K562 (cell line): Measurements from ENCODE around the gene UCN. TPM values are rescaled to one million over a fixed set of nuclear protein-coding genes. Genes with fewer than 3 reads are reported as not detected.

Source experiments
- E2F1 ChIP-seq: sonication (generic); formaldehyde crosslinking; IDR thresholded peaks from 2 replicates; pipeline ENCODE4 v1.8.1; 2023; ENCODE audit warnings: mild to moderate bottlenecking, missing genetic modification reagents, moderate library complexity
- HCFC1 ChIP-seq: IDR thresholded peaks from 2 replicates; pipeline ENCODE4 v1.6.1; 2012; ENCODE audit warnings: low read depth, low read length, improper control_type of control experiment
- HDAC2 ChIP-seq: fragments of 450-650 bp; IDR thresholded peaks from 2 replicates; pipeline ENCODE4 v1.6.1; 2016; ENCODE audit warnings: mild to moderate bottlenecking
- MECOM ChIP-seq: fragments of 250-450 bp; sonication (Bioruptor Pico); IDR thresholded peaks from 2 replicates; pipeline ENCODE4 v1.8.0; 2022; ENCODE audit warnings: inconsistent platforms
- MEIS2 ChIP-seq: fragments of 450-650 bp; IDR thresholded peaks from 2 replicates; pipeline ENCODE4 v1.6.1; 2014; ENCODE audit warnings: mild to moderate bottlenecking; ENCODE audit not compliant: partially characterized antibody
- RAD51 ChIP-seq: fragments of 450-650 bp; IDR thresholded peaks from 2 replicates; pipeline ENCODE4 v1.7.1; 2016; ENCODE audit warnings: low read depth, mild to moderate bottlenecking, borderline replicate concordance
- RNF2 ChIP-seq: sonication (generic); IDR thresholded peaks from 2 replicates; pipeline ENCODE4 v1.6.1; 2016
- SMAD1 ChIP-seq: fragments of 150-350 bp; IDR thresholded peaks from 2 replicates; pipeline ENCODE4 v1.6.1; 2014; ENCODE audit warnings: low read length, low read depth; ENCODE audit not compliant: partially characterized antibody
- STAT5A ChIP-seq: IDR thresholded peaks from 2 replicates; pipeline ENCODE4 v1.6.1; 2012; ENCODE audit warnings: low read length, inconsistent platforms, borderline replicate concordance
- ZZZ3 ChIP-seq: fragments of 450-650 bp; IDR thresholded peaks from 2 replicates; pipeline ENCODE4 v1.6.1; 2016; ENCODE audit warnings: antibody characterized with exemption, mild to moderate bottlenecking, moderate library complexity
- polyA plus RNA-seq, 8 experiments: library from polyadenylated mRNA; depleted of rRNA in 4 of 8; stranded (reverse) in 5 of 8; unstranded in 3 of 8; fragments of >200 nt; fragmentation: Nextera tagmentation in 2 of 8; fragmentation: Illumina TruSeq in 1 of 8; extraction: Ambion mirVana in 2 of 8; extraction: Trizol in 1 of 8; gene quantifications; 2 replicates each; pipeline versions ENCODE4 v1.2.1 to v1.2.3, GENCODE V29; 2011 to 2014; ENCODE audit warnings: inconsistent platforms in 1 of 8, missing spikeins in 1 of 8
- total RNA-seq, 7 experiments: library from RNA; depleted of rRNA in 6 of 7; stranded (reverse); fragments of >200 nt in 6 of 7; fragmentation: Illumina TruSeq in 2 of 7; extraction: Trizol in 2 of 7; gene quantifications; 2 replicates each; pipeline versions ENCODE4 v1.2.1 to v1.2.3, GENCODE V29; 2011 to 2021; ENCODE audit warnings: low replicate concordance in 1 of 7
- TF ChIP-seq, protein P1 (sequence below), 2 experiments: fragments of 450-650 bp; IDR thresholded peaks; 2 replicates each; pipeline ENCODE4 v1.6.1; 2016; ENCODE audit warnings: mild to moderate bottlenecking in 2 of 2, borderline replicate concordance in 1 of 2, low read depth in 1 of 2, moderate library complexity in 1 of 2
- TF ChIP-seq, protein P2 (sequence below): fragments of 450-650 bp; IDR thresholded peaks from 2 replicates; pipeline ENCODE4 v1.6.1; 2016; ENCODE audit warnings: missing biosample characterization, missing genetic modification characterization
- TF ChIP-seq, protein P3 (sequence below): fragments of 250-450 bp; sonication (Bioruptor Pico); IDR thresholded peaks from 2 replicates; pipeline ENCODE4 v1.8.0; 2022; ENCODE audit warnings: inconsistent platforms

The UCN gene
- total and polyA plus RNA-seq, 9 of the 15 experiments (the other 6 are each of a cell fraction or from before 2014, with no cell fraction given): 0.10 to 2.7 (median 0.43) TPM

GRCh38 chr2:27322766-27323595 lies 14.7 kb upstream of the UCN start, which contains the start of gene MPV17 (continued):
- TF ChIP-seq, protein P1, sequence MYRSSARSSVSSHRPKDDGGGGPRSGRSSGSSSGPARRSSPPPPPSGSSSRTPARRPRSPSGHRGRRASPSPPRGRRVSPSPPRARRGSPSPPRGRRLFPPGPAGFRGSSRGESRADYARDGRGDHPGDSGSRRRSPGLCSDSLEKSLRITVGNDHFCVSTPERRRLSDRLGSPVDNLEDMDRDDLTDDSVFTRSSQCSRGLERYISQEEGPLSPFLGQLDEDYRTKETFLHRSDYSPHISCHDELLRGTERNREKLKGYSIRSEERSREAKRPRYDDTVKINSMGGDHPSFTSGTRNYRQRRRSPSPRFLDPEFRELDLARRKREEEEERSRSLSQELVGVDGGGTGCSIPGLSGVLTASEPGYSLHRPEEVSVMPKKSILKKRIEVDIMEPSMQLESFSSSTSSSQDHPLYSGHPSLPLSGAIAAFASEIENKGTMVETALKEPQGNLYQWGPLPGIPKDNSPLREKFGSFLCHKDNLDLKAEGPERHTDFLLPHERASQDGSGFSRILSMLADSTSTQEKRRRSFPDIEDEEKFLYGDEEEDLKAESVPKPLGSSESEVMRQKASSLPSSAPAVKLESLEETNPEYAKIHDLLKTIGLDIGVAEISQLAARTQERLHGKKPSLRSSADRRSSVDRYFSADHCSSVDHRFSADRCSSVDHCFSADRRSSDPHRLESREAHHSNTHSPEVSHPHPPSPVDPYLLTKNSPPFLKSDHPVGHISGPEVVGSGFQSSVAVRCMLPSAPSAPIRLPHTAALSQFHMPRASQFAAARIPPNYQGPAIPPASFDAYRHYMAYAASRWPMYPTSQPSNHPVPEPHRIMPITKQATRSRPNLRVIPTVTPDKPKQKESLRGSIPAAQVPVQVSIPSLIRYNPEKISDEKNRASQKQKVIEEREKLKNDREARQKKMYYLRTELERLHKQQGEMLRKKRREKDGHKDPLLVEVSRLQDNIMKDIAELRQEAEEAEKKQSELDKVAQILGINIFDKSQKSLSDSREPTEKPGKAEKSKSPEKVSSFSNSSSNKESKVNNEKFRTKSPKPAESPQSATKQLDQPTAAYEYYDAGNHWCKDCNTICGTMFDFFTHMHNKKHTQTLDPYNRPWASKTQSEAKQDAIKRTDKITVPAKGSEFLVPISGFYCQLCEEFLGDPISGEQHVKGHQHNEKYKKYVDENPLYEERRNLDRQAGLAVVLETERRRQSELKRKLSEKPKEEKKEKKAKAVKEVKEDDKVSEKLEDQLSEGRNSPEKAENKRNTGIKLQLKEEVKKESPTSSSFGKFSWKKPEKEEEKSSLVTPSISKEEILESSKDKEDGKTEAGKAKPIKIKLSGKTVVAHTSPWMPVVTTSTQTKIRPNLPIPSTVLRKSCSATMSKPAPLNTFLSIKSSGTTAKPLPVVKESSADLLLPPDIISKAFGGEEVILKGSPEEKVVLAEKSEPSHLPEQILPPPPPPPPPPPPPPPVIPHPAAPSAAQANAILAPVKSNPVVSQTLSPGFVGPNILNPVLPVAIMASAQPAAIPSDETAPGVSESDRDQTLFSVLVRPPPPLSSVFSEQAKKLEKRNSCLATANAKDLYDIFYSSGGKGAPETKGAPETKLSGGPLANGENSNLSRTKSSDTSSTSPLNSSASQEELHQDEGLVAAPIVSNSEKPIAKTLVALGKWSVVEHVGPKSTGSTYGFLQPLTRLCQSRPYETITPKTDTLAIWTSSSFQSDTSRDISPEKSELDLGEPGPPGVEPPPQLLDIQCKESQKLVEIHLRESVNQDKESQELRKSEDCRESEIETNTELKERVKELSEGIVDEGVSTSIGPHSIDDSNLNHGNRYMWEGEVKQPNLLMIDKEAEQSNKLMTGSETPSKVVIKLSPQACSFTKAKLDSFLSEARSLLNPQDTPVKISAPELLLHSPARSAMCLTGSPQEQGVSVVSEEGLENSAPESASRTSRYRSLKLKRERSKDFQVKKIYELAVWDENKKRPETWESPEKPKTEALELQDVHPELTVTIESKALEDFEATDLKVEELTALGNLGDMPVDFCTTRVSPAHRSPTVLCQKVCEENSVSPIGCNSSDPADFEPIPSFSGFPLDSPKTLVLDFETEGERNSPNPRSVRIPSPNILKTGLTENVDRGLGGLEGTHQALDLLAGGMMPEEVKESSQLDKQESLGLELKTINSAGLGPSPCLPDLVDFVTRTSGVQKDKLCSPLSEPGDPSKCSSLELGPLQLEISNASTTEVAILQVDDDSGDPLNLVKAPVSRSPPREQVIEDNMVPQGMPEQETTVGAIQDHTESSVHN (IDR thresholded peaks at IDR 0.05; ENCODE audit: borderline replicate concordance in 1 of 2, low read depth in 1 of 2): peak in 1 of 2 experiments; percentile 63; a peak in 1 of 4 replicates
- peak; percentile 68; the same call in 1 of the 2 replicates for TF ChIP-seq ZZZ3
- peak; percentile 95 for TF ChIP-seq RAD51
- peak; percentile 62 for TF ChIP-seq HCFC1
- TF ChIP-seq MECOM (CRISPR knock-in tag): no peak
- TF ChIP-seq HDAC2: peak; percentile 85; the same call in 1 of the 2 replicates
- TF ChIP-seq RNF2: 0 out of 2 replicates have a peak, but pooled peaks have one; percentile 27
- TF ChIP-seq, protein P2, sequence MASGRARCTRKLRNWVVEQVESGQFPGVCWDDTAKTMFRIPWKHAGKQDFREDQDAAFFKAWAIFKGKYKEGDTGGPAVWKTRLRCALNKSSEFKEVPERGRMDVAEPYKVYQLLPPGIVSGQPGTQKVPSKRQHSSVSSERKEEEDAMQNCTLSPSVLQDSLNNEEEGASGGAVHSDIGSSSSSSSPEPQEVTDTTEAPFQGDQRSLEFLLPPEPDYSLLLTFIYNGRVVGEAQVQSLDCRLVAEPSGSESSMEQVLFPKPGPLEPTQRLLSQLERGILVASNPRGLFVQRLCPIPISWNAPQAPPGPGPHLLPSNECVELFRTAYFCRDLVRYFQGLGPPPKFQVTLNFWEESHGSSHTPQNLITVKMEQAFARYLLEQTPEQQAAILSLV (tag): no peak
- TF ChIP-seq SMAD1: peak; percentile 81
- 0 out of 2 replicates have a peak, but pooled peaks have one; percentile 51 for TF ChIP-seq E2F1
- TF ChIP-seq, protein P3, sequence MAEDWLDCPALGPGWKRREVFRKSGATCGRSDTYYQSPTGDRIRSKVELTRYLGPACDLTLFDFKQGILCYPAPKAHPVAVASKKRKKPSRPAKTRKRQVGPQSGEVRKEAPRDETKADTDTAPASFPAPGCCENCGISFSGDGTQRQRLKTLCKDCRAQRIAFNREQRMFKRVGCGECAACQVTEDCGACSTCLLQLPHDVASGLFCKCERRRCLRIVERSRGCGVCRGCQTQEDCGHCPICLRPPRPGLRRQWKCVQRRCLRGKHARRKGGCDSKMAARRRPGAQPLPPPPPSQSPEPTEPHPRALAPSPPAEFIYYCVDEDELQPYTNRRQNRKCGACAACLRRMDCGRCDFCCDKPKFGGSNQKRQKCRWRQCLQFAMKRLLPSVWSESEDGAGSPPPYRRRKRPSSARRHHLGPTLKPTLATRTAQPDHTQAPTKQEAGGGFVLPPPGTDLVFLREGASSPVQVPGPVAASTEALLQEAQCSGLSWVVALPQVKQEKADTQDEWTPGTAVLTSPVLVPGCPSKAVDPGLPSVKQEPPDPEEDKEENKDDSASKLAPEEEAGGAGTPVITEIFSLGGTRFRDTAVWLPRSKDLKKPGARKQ: no peak
- no peak for TF ChIP-seq STAT5A
- peak; percentile 25 for TF ChIP-seq MEIS2
